ENCODE measurements around the gene AGMAT. TPM values are rescaled to one million over a fixed set of nuclear protein-coding genes. Genes with fewer than 3 reads are reported as not detected.
A peak's percentile ranks its signal among the peaks of the same experiment; 100 is the strongest.

AGMAT gene
- total and polyA plus RNA-seq, 9 of the 15 experiments (the other 6 are each of a cell fraction or from before 2014, with no cell fraction given), result not detected

DNA sequence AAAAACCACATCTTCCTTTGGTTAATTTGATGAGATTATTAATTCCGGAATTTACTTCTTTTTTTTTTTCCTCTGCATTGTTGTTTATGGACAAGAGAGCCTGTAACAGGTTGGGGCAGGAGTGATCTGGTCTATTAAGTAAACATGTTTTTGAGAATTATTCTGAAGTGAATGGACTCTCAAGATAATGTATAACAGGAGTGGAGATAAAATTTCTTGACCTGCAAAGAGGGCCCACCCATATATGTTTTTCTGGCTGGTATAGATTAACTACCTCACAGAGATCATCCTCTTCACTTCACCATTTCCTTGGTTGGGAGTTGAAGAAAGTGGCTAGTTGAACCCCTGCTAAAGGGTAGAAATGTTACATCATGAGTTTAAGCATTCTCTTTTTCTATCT lies 43.2 kb upstream of the AGMAT start (continued):
- TF ChIP-seq CTBP1 (IDR thresholded peaks at IDR 0.05; ENCODE audit: borderline replicate concordance) (no peak), MEF2D (tag; conservative IDR thresholded peaks at IDR 0.05; ENCODE audit: low read depth) (no peak), KDM5B (IDR thresholded peaks at IDR 0.05; ENCODE audit: insufficient replicate concordance, low read depth, low read length) (no peak), RFX1 (IDR thresholded peaks at IDR 0.05) (no peak), POLR2G (IDR thresholded peaks at IDR 0.05; ENCODE audit: low read depth, low read length) (no peak), ARID2 (IDR thresholded peaks at IDR 0.05) (no peak), SREBF2 (CRISPR knock-in tag; IDR thresholded peaks at IDR 0.05) (no peak), ELF2 (CRISPR knock-in tag; IDR thresholded peaks at IDR 0.05) (no peak), XRCC3 (IDR thresholded peaks at IDR 0.05) (no peak), ZNF174 (CRISPR knock-in tag; IDR thresholded peaks at IDR 0.05) (no peak), ZSCAN32 (CRISPR knock-in tag; IDR thresholded peaks at IDR 0.05) (no peak), THRAP3 (IDR thresholded peaks at IDR 0.05; ENCODE audit: borderline replicate concordance) (no peak), FOXA1 (IDR thresholded peaks at IDR 0.05; ENCODE audit: borderline replicate concordance) (peak; percentile 76), MAFK (IDR thresholded peaks at IDR 0.05; ENCODE audit: low read length) (no peak)
- TF ChIP-seq, protein P1, sequence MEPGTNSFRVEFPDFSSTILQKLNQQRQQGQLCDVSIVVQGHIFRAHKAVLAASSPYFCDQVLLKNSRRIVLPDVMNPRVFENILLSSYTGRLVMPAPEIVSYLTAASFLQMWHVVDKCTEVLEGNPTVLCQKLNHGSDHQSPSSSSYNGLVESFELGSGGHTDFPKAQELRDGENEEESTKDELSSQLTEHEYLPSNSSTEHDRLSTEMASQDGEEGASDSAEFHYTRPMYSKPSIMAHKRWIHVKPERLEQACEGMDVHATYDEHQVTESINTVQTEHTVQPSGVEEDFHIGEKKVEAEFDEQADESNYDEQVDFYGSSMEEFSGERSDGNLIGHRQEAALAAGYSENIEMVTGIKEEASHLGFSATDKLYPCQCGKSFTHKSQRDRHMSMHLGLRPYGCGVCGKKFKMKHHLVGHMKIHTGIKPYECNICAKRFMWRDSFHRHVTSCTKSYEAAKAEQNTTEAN (CRISPR knock-in tag; IDR thresholded peaks at IDR 0.05), result no peak
- TF ChIP-seq, protein P2, sequence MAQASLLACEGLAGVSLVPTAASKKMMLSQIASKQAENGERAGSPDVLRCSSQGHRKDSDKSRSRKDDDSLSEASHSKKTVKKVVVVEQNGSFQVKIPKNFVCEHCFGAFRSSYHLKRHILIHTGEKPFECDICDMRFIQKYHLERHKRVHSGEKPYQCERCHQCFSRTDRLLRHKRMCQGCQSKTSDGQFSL (CRISPR knock-in tag; IDR thresholded peaks at IDR 0.05), result no peak
- TF ChIP-seq, protein P2 (tag; IDR thresholded peaks at IDR 0.05), result no peak
- TF ChIP-seq, protein P3, sequence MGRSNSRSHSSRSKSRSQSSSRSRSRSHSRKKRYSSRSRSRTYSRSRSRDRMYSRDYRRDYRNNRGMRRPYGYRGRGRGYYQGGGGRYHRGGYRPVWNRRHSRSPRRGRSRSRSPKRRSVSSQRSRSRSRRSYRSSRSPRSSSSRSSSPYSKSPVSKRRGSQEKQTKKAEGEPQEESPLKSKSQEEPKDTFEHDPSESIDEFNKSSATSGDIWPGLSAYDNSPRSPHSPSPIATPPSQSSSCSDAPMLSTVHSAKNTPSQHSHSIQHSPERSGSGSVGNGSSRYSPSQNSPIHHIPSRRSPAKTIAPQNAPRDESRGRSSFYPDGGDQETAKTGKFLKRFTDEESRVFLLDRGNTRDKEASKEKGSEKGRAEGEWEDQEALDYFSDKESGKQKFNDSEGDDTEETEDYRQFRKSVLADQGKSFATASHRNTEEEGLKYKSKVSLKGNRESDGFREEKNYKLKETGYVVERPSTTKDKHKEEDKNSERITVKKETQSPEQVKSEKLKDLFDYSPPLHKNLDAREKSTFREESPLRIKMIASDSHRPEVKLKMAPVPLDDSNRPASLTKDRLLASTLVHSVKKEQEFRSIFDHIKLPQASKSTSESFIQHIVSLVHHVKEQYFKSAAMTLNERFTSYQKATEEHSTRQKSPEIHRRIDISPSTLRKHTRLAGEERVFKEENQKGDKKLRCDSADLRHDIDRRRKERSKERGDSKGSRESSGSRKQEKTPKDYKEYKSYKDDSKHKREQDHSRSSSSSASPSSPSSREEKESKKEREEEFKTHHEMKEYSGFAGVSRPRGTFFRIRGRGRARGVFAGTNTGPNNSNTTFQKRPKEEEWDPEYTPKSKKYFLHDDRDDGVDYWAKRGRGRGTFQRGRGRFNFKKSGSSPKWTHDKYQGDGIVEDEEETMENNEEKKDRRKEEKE (IDR thresholded peaks at IDR 0.05; ENCODE audit: borderline replicate concordance in 1 of 2, control insufficient read depth in 1 of 2, low read depth in 2 of 2, low read length in 1 of 2), result no peak
- TF ChIP-seq, protein P4, sequence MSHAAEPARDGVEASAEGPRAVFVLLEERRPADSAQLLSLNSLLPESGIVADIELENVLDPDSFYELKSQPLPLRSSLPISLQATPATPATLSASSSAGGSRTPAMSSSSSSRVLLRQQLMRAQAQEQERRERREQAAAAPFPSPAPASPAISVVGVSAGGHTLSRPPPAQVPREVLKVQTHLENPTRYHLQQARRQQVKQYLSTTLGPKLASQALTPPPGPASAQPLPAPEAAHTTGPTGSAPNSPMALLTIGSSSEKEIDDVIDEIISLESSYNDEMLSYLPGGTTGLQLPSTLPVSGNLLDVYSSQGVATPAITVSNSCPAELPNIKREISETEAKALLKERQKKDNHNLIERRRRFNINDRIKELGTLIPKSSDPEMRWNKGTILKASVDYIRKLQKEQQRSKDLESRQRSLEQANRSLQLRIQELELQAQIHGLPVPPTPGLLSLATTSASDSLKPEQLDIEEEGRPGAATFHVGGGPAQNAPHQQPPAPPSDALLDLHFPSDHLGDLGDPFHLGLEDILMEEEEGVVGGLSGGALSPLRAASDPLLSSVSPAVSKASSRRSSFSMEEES (CRISPR knock-in tag; IDR thresholded peaks at IDR 0.05), result no peak
- TF ChIP-seq, protein P5, sequence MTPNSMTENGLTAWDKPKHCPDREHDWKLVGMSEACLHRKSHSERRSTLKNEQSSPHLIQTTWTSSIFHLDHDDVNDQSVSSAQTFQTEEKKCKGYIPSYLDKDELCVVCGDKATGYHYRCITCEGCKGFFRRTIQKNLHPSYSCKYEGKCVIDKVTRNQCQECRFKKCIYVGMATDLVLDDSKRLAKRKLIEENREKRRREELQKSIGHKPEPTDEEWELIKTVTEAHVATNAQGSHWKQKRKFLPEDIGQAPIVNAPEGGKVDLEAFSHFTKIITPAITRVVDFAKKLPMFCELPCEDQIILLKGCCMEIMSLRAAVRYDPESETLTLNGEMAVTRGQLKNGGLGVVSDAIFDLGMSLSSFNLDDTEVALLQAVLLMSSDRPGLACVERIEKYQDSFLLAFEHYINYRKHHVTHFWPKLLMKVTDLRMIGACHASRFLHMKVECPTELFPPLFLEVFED (CRISPR knock-in tag; conservative IDR thresholded peaks at IDR 0.05), result no peak
- TF ChIP-seq, protein P6, sequence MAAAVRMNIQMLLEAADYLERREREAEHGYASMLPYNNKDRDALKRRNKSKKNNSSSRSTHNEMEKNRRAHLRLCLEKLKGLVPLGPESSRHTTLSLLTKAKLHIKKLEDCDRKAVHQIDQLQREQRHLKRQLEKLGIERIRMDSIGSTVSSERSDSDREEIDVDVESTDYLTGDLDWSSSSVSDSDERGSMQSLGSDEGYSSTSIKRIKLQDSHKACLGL (CRISPR knock-in tag; IDR thresholded peaks at IDR 0.05; ENCODE audit: borderline replicate concordance, poor library complexity, severe bottlenecking), result no peak

Data from K562 (cell line).